Transverse colon (tissue), 4 donors: ENCODE results near the gene RNFT2. TPM values are rescaled to one million over a fixed set of nuclear protein-coding genes. Genes with fewer than 3 reads are reported as not detected.
"Not testable (repeated sequence)": the region's sequence is repeated elsewhere in the genome, so short reads cannot be mapped to it uniquely, and the experiment has no call there.

Source experiments
- DNase-seq: peaks from one replicate; pipeline ENCODE4 v3.0.0-alpha.2; 2019
- H3K27ac ChIP-seq, 4 donors: fragments of 200-600 bp; sonication (generic); 2 replicates each; pipeline ENCODE4 v1.5.1; 2016 to 2018; ENCODE audit warnings: inconsistent platforms in 4 of 4
- H3K27me3 ChIP-seq: fragments of 200-600 bp; sonication (generic); 2 replicates; pipeline ENCODE4 v1.5.1; 2017; ENCODE audit warnings: inconsistent platforms
- H3K36me3 ChIP-seq, 4 donors: fragments of 200-600 bp; sonication (generic); 2 replicates each; pipeline ENCODE4 v1.5.1; 2017 to 2019; ENCODE audit warnings: inconsistent platforms in 4 of 4
- H3K4me1 ChIP-seq, 4 donors: fragments of 200-600 bp; sonication (generic); 2 replicates each; pipeline ENCODE4 v1.5.1; 2017 to 2020; ENCODE audit warnings: inconsistent platforms in 4 of 4
- H3K4me3 ChIP-seq, 4 donors: fragments of 200-600 bp; sonication (generic); 1 replicate in 1 of 4; 2 replicates in 3 of 4; pipeline versions ENCODE4 v1.5.1 to v1.6.1; 2017 to 2019; ENCODE audit warnings: inconsistent platforms in 4 of 4
- H3K9me3 ChIP-seq, 2 donors: fragments of 200-600 bp; sonication (generic); 2 replicates each; pipeline ENCODE4 v1.5.1; 2017 to 2019; ENCODE audit warnings: inconsistent platforms in 2 of 2
- EP300 ChIP-seq: sonication (generic); formaldehyde crosslinking; IDR thresholded peaks from one replicate; pipeline ENCODE4 v1.6.1; 2017; ENCODE audit warnings: antibody characterized with exemption, low read depth
- POLR2A ChIP-seq: fragments of 450-650 bp; IDR thresholded peaks from one replicate; pipeline ENCODE4 v1.6.1; 2016; ENCODE audit warnings: antibody characterized with exemption, mild to moderate bottlenecking, moderate library complexity
- POLR2AphosphoS5 ChIP-seq, 3 donors: sonication (generic); formaldehyde crosslinking; IDR thresholded peaks; one replicate each; pipeline ENCODE4 v1.6.1; 2016; ENCODE audit warnings: antibody characterized with exemption in 3 of 3
- WGBS, 2 donors: methylation state at CpG; one replicate each; pipeline ENCODE4 v1.1.5; 2018; ENCODE audit warnings: low coverage in 1 of 2; 5-methylcytosine and 5-hydroxymethylcytosine counted together
- in situ Hi-C, 4 donors: fragments of 200-750 bp; cut with MboI; loops; one replicate each; pipeline versions ENCODE4 v1.15.0 to v1.15.1; 2017; ENCODE audit warnings: low sequenced_read_pairs in 3 of 4, low pct_ligation_motif_present in 1 of 4, low pct_unique_long_range_greater_than_20kb in 1 of 4
- intact Hi-C: fragments of 100-400 bp; cut with DNase I; formaldehyde crosslinking; loops from one replicate; pipeline ENCODE4 v1.15.1; 2023; ENCODE audit warnings: low total_unique reads
- total RNA-seq, 4 donors: library from RNA; depleted of rRNA; stranded (reverse); fragments of >200 nt; gene quantifications; one replicate each; pipeline ENCODE4 v1.1.0, GENCODE V29; 2016
- TF ChIP-seq, protein P1 (sequence below), 5 experiments: fragments of 200-600 bp in 3 of 5; fragments of 450-650 bp in 2 of 5; sonication (generic) in 3 of 5; IDR thresholded peaks; 1 replicate in 2 of 5; 2 replicates in 3 of 5; pipeline ENCODE4 v1.5.1; 2016 to 2017; ENCODE audit warnings: antibody characterized with exemption in 5 of 5, inconsistent platforms in 3 of 5, mild to moderate bottlenecking in 2 of 5, moderate library complexity in 1 of 5

RNFT2 gene
- total RNA-seq, 4 donors from 2014 or later: 0.20 to 1.1 (median 0.68) TPM; not detected in 1

DNA sequence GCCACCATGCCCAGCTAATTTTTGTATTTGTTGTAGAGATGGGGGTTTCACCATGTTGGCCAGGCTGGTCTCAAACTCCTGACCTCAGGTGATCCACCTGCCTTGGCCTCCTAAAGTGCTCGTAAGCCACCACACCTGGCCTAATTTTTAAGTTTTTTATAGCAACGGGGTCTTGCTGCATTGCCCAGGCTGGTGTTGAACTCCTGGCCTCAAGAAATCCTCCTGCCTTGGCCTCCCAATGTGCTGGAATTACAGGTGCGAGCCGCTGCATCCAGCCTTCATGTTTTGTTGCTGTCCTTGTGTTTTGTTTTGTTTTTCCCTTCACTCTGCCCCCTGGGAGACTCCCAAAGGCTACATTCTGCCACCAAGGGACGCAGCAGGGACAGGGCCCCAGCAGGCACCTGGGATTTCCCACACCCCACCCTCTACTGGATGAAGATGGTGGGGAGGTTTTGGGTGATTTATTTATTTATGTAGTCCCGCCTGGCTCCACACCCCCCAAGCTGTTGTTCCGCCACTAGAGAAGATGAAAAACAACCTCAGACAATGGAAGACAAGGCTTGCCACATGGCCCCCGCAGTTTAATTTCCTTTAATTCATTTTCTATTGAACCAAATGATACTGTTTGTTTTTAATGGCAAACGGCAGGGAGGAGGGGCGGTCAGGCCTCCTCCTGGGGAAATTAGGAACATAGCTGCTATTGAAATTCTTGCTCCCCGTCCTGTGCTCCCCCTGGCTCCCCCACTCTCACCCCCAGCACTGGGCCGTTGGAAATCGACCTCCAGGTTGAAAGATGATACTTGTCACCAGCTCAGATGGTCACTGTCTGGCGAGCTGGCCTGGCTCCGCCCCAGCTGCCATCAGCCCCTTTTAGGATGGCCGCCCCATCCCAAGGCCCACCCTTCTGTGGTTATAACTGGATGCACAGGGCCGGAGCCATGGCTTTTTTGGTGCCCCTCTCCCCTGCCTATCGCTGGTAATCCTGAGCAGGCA lies 70.3 kb downstream of the RNFT2 start:
- intact Hi-C loops: no loop called here
- H3K36me3 ChIP-seq: no peaks in the 10 kb centered on the region
- no peaks in the 10 kb centered on the region for H3K9me3 ChIP-seq
- no peaks in the 10 kb centered on the region for H3K4me1 ChIP-seq
- no peak for DNase-seq
- 77 to 83% methylated on average over 4 to 18 of the region's 18 CpGs for WGBS, 2 donors
- no peaks in the 10 kb centered on the region for H3K27me3 ChIP-seq
- in situ Hi-C loops: no loop called here
- H3K4me3 ChIP-seq: no peak overlapping the region
- no peak overlapping the region for H3K27ac ChIP-seq
- no peak for TF ChIP-seq EP300
- TF ChIP-seq POLR2AphosphoS5 (IDR thresholded peaks at IDR 0.05): no peak
- TF ChIP-seq, protein P1, sequence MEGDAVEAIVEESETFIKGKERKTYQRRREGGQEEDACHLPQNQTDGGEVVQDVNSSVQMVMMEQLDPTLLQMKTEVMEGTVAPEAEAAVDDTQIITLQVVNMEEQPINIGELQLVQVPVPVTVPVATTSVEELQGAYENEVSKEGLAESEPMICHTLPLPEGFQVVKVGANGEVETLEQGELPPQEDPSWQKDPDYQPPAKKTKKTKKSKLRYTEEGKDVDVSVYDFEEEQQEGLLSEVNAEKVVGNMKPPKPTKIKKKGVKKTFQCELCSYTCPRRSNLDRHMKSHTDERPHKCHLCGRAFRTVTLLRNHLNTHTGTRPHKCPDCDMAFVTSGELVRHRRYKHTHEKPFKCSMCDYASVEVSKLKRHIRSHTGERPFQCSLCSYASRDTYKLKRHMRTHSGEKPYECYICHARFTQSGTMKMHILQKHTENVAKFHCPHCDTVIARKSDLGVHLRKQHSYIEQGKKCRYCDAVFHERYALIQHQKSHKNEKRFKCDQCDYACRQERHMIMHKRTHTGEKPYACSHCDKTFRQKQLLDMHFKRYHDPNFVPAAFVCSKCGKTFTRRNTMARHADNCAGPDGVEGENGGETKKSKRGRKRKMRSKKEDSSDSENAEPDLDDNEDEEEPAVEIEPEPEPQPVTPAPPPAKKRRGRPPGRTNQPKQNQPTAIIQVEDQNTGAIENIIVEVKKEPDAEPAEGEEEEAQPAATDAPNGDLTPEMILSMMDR (IDR thresholded peaks at IDR 0.05): no peak
- no peak for TF ChIP-seq POLR2A

DNA sequence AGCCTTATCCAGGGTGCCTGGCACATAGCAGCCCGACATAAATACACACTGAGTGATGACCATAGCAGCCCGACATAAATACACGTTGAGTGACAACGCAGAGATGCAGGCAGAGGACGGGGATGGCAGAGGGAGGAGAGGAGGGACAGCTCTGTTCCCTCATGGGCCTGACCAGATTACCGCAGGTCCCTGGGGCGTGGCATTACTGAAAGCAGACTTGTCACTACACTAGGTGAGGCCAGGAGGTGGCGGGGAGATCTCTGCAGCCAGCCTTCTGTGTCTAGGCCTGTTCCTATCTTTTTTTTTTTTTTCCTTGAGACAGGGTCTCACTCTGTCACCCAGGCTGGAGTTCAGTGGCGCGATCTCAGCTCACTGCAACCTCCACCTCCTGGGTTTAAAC lies 74.1 kb downstream of the RNFT2 start:
- Histone ChIP-seq H3K27me3 (no peaks in the 10 kb centered on the region), H3K36me3 (no peaks in the 10 kb centered on the region), H3K9me3 (no peaks in the 10 kb centered on the region), H3K4me3 (no peak overlapping the region), H3K4me1 (no peaks in the 10 kb centered on the region), H3K27ac (no peak overlapping the region)
- intact Hi-C loops: loop anchor here (10.0 kb wide), 1 partner anchor 1873 kb away; no protein-coding TSS in a partner anchor
- in situ Hi-C loops: no loop called here
- no peak for TF ChIP-seq POLR2AphosphoS5 (IDR thresholded peaks at IDR 0.05)
- TF ChIP-seq, protein P1 (IDR thresholded peaks at IDR 0.05): no peak
- WGBS, 2 donors: 79 to 98% methylated on average over 8 to 10 of the region's 10 CpGs
- no peak for DNase-seq

DNA sequence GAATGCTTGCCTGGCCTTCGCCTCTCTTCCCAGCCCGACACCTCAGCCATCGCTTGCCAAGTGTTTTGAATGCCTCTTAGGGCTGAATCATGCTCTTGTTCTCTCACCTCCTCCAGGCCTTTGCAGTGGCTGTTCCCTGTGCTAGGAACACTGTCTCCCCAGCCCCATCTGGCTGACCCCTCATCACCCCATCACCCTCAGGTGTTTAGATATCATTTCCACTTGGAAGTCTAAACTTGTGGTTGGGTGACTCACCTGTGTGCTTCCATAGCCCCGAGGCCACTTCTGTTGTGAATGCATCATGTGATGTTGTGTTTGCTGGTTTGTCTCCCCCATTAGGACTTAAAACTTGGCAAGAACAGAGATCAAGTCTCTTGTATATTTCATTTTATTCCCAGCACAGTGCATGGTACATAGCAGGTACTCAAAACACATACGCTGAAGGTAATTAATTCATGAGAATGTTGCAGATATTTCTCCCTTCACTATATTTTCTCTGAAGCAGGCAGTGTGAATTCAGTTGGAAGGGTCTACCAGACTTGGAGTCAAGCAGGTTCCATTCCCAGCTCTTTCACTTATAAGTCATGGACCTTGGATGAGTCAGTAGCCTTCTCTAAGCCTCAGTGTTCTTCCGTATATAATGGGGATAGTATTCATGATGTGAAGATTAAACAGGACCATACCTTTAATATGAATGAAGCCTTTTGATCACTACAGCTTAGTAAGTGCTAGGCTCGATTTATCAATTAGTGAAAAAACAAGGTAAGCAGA lies 75.3 kb downstream of the RNFT2 start:
- 86 to 100% methylated on average over 3 to 7 of the region's 7 CpGs for WGBS, 2 donors
- Histone ChIP-seq H3K36me3 (no peaks in the 10 kb centered on the region), H3K4me3 (no peak overlapping the region), H3K4me1 (peaks cover 0 to 6% (median 5%) of the 10 kb centered on the region in 4 donors), H3K27ac (no peak overlapping the region), H3K27me3 (no peaks in the 10 kb centered on the region), H3K9me3 (no peaks in the 10 kb centered on the region)
- DNase-seq: no peak
- in situ Hi-C loops (no loop called here), intact Hi-C loops (loop anchor here (10.0 kb wide), 1 partner anchor 1871 kb away; no protein-coding TSS in a partner anchor)
- TF ChIP-seq, protein P1 (IDR thresholded peaks at IDR 0.05): no peak
- TF ChIP-seq POLR2A (no peak), EP300 (no peak), POLR2AphosphoS5 (IDR thresholded peaks at IDR 0.05) (no peak)

DNA sequence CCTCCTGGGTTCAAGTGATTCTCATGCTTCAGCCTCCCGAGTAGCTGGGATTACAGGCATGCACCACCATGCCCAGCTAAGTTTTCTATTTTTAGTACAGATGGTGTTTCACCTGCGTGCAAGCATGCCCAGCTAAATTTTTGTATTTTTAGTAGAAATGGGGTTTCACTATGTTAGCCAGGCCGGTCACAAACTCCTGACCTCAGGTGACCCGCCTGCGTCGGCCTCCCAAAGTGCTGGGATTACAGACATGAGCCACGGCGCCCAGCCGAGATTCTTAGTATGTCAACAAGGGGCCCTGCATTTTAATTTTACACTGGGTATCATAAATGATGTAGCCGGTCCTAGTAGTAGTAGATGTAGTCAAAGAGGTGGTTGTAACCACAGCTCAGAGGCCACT lies 76.7 kb downstream of the RNFT2 start:
- DNase-seq, H3K36me3 ChIP-seq, H3K27me3 ChIP-seq, H3K27ac ChIP-seq, H3K4me3 ChIP-seq, H3K9me3 ChIP-seq, in situ Hi-C loops: not testable (repeated sequence)
- intact Hi-C loops: loop anchor here (5.0 to 10.0 kb wide), 2 partner anchors 77 to 1870 kb away; partner anchors contain the start of genes RNFT2 and SPRING1
- peaks cover 0 to 14% (median 8%) of the 10 kb centered on the region in 4 donors for H3K4me1 ChIP-seq
- 42 to 74% methylated on average over 2 to 10 of the region's 10 CpGs for WGBS, 2 donors
